K562 (cell line): ENCODE measurements around the gene ZNF215. TPM values are rescaled to one million over a fixed set of nuclear protein-coding genes. Genes with fewer than 3 reads are reported as not detected.

Experiments
- ADNP ChIP-seq: fragments of 200-800 bp; sonication (Bioruptor generic); IDR thresholded peaks from 2 replicates; pipeline ENCODE4 v1.6.1; 2016; ENCODE audit warnings: missing genetic modification characterization, missing compliant biosample characterization
- DMBX1 ChIP-seq: fragments of 250-450 bp; sonication (Bioruptor Pico); IDR thresholded peaks from 2 replicates; pipeline ENCODE4 v1.8.0; 2022; ENCODE audit warnings: inconsistent platforms, mild to moderate bottlenecking, moderate library complexity, borderline replicate concordance
- HMGN3 ChIP-seq: IDR thresholded peaks from 2 replicates; pipeline ENCODE4 v1.6.1; 2011; ENCODE audit warnings: borderline replicate concordance, low read depth, mild to moderate bottlenecking, mixed read lengths, low read length; ENCODE audit not compliant: insufficient read length; ENCODE audit errors: extremely low read depth
- KLF13 ChIP-seq: fragments of 450-650 bp; IDR thresholded peaks from 2 replicates; pipeline ENCODE4 v1.6.1; 2016; ENCODE audit warnings: missing genetic modification characterization, low read depth, mild to moderate bottlenecking, missing compliant biosample characterization, moderate library complexity, borderline replicate concordance
- MIER1 ChIP-seq: fragments of 450-650 bp; IDR thresholded peaks from 2 replicates; pipeline ENCODE4 v1.6.1; 2016; ENCODE audit warnings: antibody characterized with exemption, mild to moderate bottlenecking, low read depth
- ZBTB8A ChIP-seq: fragments of 450-650 bp; IDR thresholded peaks from 2 replicates; pipeline ENCODE4 v1.6.1; 2018; ENCODE audit warnings: mild to moderate bottlenecking, moderate library complexity; ENCODE audit not compliant: partially characterized antibody
- polyA plus RNA-seq, 8 experiments: library from polyadenylated mRNA; depleted of rRNA in 4 of 8; stranded (reverse) in 5 of 8; unstranded in 3 of 8; fragments of >200 nt; fragmentation: Nextera tagmentation in 2 of 8; fragmentation: Illumina TruSeq in 1 of 8; extraction: Ambion mirVana in 2 of 8; extraction: Trizol in 1 of 8; gene quantifications; 2 replicates each; pipeline versions ENCODE4 v1.2.1 to v1.2.3, GENCODE V29; 2011 to 2014; ENCODE audit warnings: inconsistent platforms in 1 of 8, missing spikeins in 1 of 8
- total RNA-seq, 7 experiments: library from RNA; depleted of rRNA in 6 of 7; stranded (reverse); fragments of >200 nt in 6 of 7; fragmentation: Illumina TruSeq in 2 of 7; extraction: Trizol in 2 of 7; gene quantifications; 2 replicates each; pipeline versions ENCODE4 v1.2.1 to v1.2.3, GENCODE V29; 2011 to 2021; ENCODE audit warnings: low replicate concordance in 1 of 7
- TF ChIP-seq, protein P1 (sequence below): sonication (generic); formaldehyde crosslinking; IDR thresholded peaks from 2 replicates; pipeline ENCODE4 v1.8.0; 2022; ENCODE audit warnings: missing genetic modification reagents, mild to moderate bottlenecking, borderline replicate concordance
- TF ChIP-seq, protein P2 (sequence below): fragments of 450-650 bp; IDR thresholded peaks from 2 replicates; pipeline ENCODE4 v1.6.1; 2014; ENCODE audit warnings: low read depth, mild to moderate bottlenecking, moderate library complexity, borderline replicate concordance
- TF ChIP-seq, protein P3 (sequence below), 2 experiments: IDR thresholded peaks in 1 of 2; conservative IDR thresholded peaks in 1 of 2; 2 replicates each; pipeline ENCODE4 v1.6.1; 2016; ENCODE audit warnings: low read depth in 2 of 2, mild to moderate bottlenecking in 1 of 2, missing compliant biosample characterization in 1 of 2, missing genetic modification characterization in 1 of 2, moderate library complexity in 1 of 2
- TF ChIP-seq, protein P4 (sequence below): IDR thresholded peaks from 2 replicates; pipeline ENCODE4 v1.6.1; 2011; ENCODE audit warnings: borderline replicate concordance, low read depth, mild to moderate bottlenecking, moderate library complexity, low read length; ENCODE audit not compliant: insufficient read depth, poor library complexity, severe bottlenecking
- TF ChIP-seq, protein P5 (sequence below): fragments of 250-450 bp; sonication (Bioruptor Pico); IDR thresholded peaks from 2 replicates; pipeline ENCODE4 v1.5.0; 2021; ENCODE audit warnings: mild to moderate bottlenecking, moderate library complexity
- TF ChIP-seq, protein P6 (sequence below): sonication (generic); IDR thresholded peaks from 2 replicates; pipeline ENCODE4 v1.6.1; 2016

ZNF215 gene
- total and polyA plus RNA-seq, 9 of the 15 experiments (the other 6 are each of a cell fraction or from before 2014, with no cell fraction given): 11.2 to 19.1 (median 14.2) TPM

DNA sequence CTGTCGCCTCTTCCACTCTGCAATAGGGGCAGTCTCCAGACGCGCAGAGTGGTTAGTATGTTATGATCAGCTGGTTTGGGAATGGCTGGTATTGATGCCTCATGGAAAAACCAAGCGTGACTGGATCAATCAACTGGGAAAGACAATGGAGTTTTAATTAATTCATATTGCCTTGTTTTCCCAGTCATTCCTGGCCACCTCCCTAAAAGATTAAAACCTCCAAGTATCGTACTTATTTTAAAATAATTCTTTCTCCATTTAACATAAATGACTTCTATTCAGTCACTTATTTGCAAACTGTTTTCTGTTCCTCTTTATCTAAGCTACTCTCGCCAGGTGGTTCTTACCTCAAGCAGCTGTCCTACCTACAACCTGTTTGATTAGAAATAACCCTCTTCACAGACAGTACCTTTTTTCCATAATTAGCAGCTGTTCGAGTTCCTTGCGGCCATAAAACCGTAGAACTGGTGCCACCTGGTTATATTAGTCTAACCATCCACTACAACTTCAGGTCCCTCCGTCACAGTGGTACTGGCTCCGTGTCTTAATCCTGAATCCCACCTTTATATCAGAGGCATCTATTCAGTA lies 898 bp downstream of the ZNF215 start (continued):
- TF ChIP-seq ZBTB8A (no peak), DMBX1 (CRISPR knock-in tag) (no peak), KLF13 (tag) (no peak), HMGN3 (no peak), ADNP (tag) (no peak), MIER1 (no peak)
- TF ChIP-seq, protein P1, sequence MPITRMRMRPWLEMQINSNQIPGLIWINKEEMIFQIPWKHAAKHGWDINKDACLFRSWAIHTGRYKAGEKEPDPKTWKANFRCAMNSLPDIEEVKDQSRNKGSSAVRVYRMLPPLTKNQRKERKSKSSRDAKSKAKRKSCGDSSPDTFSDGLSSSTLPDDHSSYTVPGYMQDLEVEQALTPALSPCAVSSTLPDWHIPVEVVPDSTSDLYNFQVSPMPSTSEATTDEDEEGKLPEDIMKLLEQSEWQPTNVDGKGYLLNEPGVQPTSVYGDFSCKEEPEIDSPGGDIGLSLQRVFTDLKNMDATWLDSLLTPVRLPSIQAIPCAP (CRISPR knock-in tag): no peak
- TF ChIP-seq, protein P2, sequence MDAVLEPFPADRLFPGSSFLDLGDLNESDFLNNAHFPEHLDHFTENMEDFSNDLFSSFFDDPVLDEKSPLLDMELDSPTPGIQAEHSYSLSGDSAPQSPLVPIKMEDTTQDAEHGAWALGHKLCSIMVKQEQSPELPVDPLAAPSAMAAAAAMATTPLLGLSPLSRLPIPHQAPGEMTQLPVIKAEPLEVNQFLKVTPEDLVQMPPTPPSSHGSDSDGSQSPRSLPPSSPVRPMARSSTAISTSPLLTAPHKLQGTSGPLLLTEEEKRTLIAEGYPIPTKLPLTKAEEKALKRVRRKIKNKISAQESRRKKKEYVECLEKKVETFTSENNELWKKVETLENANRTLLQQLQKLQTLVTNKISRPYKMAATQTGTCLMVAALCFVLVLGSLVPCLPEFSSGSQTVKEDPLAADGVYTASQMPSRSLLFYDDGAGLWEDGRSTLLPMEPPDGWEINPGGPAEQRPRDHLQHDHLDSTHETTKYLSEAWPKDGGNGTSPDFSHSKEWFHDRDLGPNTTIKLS: no peak
- TF ChIP-seq, protein P3, sequence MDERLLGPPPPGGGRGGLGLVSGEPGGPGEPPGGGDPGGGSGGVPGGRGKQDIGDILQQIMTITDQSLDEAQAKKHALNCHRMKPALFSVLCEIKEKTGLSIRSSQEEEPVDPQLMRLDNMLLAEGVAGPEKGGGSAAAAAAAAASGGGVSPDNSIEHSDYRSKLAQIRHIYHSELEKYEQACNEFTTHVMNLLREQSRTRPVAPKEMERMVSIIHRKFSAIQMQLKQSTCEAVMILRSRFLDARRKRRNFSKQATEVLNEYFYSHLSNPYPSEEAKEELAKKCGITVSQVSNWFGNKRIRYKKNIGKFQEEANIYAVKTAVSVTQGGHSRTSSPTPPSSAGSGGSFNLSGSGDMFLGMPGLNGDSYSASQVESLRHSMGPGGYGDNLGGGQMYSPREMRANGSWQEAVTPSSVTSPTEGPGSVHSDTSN (CRISPR knock-in tag; IDR thresholded peaks at IDR 0.05; ENCODE audit: low read depth): no peak
- TF ChIP-seq, protein P3 (tag; conservative IDR thresholded peaks at IDR 0.05; ENCODE audit: low read depth): no peak
- TF ChIP-seq, protein P4, sequence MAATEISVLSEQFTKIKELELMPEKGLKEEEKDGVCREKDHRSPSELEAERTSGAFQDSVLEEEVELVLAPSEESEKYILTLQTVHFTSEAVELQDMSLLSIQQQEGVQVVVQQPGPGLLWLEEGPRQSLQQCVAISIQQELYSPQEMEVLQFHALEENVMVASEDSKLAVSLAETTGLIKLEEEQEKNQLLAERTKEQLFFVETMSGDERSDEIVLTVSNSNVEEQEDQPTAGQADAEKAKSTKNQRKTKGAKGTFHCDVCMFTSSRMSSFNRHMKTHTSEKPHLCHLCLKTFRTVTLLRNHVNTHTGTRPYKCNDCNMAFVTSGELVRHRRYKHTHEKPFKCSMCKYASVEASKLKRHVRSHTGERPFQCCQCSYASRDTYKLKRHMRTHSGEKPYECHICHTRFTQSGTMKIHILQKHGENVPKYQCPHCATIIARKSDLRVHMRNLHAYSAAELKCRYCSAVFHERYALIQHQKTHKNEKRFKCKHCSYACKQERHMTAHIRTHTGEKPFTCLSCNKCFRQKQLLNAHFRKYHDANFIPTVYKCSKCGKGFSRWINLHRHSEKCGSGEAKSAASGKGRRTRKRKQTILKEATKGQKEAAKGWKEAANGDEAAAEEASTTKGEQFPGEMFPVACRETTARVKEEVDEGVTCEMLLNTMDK: no peak
- TF ChIP-seq, protein P5, sequence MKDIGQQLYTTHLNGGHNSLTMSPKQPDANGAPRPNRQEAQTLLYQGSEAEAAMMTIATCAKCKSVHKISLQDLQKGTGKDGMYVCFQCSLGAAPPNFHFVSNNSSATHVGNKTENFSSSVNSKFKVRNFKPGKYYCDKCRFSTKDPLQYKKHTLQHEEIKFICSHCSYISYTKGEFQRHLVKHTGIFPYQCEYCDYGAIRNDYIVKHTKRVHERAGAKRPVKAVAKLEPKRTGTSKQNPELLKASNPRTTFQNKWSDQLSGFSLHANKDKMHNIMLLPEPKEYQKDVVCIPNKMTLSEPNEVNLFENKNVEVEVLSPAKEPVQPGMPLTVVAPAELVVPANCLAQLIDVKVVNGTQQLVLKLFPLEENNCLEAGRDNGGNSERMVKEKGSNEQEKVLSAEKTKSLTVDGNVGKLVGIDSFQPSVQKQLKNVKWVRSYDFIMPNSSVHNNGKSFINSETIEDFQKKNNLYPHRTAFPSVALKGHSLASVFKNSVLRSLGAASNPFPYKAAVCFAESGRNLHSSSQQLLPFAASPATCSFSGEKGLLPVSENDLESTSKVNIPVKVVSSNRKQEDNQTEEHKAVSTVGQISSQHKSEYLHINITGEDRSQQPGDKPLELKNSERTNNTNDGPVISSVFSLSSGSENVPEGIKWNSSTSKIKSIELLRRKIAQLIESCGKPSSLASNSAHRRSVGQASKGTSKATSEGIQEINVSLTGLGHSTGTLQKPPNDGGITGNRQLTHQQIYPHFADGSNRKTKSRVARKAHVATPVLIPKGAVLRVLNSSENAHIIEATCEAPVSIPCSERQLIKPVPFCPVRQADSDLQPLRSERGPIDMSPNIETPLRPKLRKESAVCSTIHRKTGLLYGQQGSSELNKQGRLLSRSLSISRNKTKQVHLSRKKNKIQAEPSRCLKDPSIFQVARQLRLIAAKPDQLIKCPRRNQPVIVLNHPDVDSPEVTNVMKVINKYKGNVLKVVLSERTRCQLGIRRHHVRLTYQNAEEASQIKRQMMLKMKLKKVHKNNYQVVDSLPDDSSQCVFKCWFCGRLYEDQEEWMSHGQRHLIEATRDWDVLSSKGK (CRISPR knock-in tag): no peak
- TF ChIP-seq, protein P6, sequence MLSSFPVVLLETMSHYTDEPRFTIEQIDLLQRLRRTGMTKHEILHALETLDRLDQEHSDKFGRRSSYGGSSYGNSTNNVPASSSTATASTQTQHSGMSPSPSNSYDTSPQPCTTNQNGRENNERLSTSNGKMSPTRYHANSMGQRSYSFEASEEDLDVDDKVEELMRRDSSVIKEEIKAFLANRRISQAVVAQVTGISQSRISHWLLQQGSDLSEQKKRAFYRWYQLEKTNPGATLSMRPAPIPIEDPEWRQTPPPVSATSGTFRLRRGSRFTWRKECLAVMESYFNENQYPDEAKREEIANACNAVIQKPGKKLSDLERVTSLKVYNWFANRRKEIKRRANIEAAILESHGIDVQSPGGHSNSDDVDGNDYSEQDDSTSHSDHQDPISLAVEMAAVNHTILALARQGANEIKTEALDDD: peak; percentile 21; the same call in 1 of the 2 replicates
